GM19324 (cell line): ENCODE data around the gene LIN7B.

Experiments used
- ATAC-seq: cut with Tn5 transposase; IDR thresholded peaks from one replicate; pipeline ENCODE4 v1.9.1; 2021; ENCODE audit warnings: mild to moderate bottlenecking, moderate library complexity; ENCODE audit not compliant: unreplicated experiment, low FRiP score

Gene LIN7B

GRCh38 chr19:49094505-49095482 is 19.4 kb upstream of the LIN7B start:
- ATAC-seq = no peak

- ATAC-seq = no peak
Measured at GRCh38 chr19:49097453-49098288, 16.5 kb upstream of the LIN7B start.

- no peak for ATAC-seq
Measured at GRCh38 chr19:49098795-49099194, 15.4 kb upstream of the LIN7B start.

- no peak for ATAC-seq
Measured at GRCh38 chr19:49101160-49101559, 13.0 kb upstream of the LIN7B start.

- no peak for ATAC-seq
Measured at GRCh38 chr19:49102303-49102702, 11.9 kb upstream of the LIN7B start.

- no peak for ATAC-seq
Measured at GRCh38 chr19:49103331-49104085, 10.7 kb upstream of the LIN7B start.

- no peak for ATAC-seq
Measured at GRCh38 chr19:49104229-49104864, 9.8 kb upstream of the LIN7B start.

GRCh38 chr19:49106648-49107135 is 7.5 kb upstream of the LIN7B start:
- ATAC-seq = no peak

GRCh38 chr19:49107625-49108459 is 6.3 kb upstream of the LIN7B start:
- ATAC-seq = no peak

GRCh38 chr19:49109051-49109450 is 5.1 kb upstream of the LIN7B start:
- ATAC-seq = no peak

- no peak for ATAC-seq
Measured at GRCh38 chr19:49109569-49110233, 4.5 kb upstream of the LIN7B start.

GRCh38 chr19:49110567-49110966 is 3.6 kb upstream of the LIN7B start:
- no peak for ATAC-seq

GRCh38 chr19:49111218-49111998 is 2.8 kb upstream of the LIN7B start:
- no peak for ATAC-seq

GRCh38 chr19:49114630-49115363 is 627 bp downstream of the LIN7B start:
- no peak for ATAC-seq

GRCh38 chr19:49116544-49116943 is 2.4 kb downstream of the LIN7B start:
- ATAC-seq = no peak

- no peak for ATAC-seq
Measured at GRCh38 chr19:49117677-49118564, 3.8 kb downstream of the LIN7B start.
